ENCODE measurements around the gene ROPN1L.

DNA sequence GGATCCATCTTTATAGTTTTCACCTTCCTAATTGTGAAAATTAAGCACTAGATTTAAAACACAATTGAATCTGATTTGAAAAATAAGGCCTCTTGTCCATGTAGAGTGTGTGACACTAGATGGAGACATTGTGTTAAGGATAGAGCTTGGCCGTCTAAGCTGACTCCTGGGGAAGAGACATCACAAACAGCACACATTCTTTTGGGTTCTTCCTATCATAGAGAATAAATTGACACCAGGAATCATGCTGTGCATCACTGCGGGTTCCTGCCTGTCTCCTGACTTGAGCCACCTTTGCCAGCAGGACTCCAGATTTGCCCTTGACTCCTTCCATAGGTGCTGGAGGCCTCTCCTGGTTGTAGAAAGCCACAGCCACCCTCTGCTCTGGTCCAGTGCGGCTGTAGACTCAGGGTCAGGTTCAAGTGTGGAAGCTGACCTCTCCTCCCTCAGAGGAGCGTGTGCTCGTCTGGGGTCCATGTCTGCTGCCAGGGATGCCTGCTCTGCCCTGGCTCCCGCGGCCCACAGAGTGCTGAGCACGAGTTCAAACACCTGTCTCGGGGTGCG lies 11.2 kb downstream of the ROPN1L start:
- TF ChIP-seq, protein P1, sequence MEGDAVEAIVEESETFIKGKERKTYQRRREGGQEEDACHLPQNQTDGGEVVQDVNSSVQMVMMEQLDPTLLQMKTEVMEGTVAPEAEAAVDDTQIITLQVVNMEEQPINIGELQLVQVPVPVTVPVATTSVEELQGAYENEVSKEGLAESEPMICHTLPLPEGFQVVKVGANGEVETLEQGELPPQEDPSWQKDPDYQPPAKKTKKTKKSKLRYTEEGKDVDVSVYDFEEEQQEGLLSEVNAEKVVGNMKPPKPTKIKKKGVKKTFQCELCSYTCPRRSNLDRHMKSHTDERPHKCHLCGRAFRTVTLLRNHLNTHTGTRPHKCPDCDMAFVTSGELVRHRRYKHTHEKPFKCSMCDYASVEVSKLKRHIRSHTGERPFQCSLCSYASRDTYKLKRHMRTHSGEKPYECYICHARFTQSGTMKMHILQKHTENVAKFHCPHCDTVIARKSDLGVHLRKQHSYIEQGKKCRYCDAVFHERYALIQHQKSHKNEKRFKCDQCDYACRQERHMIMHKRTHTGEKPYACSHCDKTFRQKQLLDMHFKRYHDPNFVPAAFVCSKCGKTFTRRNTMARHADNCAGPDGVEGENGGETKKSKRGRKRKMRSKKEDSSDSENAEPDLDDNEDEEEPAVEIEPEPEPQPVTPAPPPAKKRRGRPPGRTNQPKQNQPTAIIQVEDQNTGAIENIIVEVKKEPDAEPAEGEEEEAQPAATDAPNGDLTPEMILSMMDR (conservative IDR thresholded peaks at IDR 0.05), result peak; percentile 81
- TF ChIP-seq ZFX (IDR thresholded peaks at IDR 0.05), result no peak
